ENCODE data around the gene ITGAD. TPM values are rescaled to one million over a fixed set of nuclear protein-coding genes. Genes with fewer than 3 reads are reported as not detected.

ITGAD gene
- polyA plus RNA-seq, 1 of the 3 experiments (the other 2 are of a cell fraction) = not detected

- DNase-seq = no peak
- H3K79me2 ChIP-seq (ENCODE audit: insufficient read depth) = no peaks in the 10 kb centered on the region
- WGBS (ENCODE audit: low lambda C conversion rate) = 0% methylated on average over 6 of the region's 6 CpGs
- no peak overlapping the region for H3K4me2 ChIP-seq
- no peak overlapping the region for H3K27ac ChIP-seq (ENCODE audit: low read depth in 2 of 2, low read length in 1 of 2)
- no peak overlapping the region for H2AFZ ChIP-seq (ENCODE audit: low read depth)
- no peaks in the 10 kb centered on the region for H4K20me1 ChIP-seq (ENCODE audit: insufficient read depth)
- H3K9me3 ChIP-seq = no peaks in the 10 kb centered on the region
- H3K27me3 ChIP-seq (ENCODE audit: insufficient read depth) = peaks cover 38% of the 10 kb centered on the region
- no peaks in the 10 kb centered on the region for H3K9me2 ChIP-seq
- H3K9ac ChIP-seq = no peak overlapping the region
- ChIA-PET POLR2A (no interaction called here), CTCF (no interaction called here)
- no peaks in the 10 kb centered on the region for H3K4me1 ChIP-seq (ENCODE audit: control insufficient read depth in 1 of 2, insufficient read depth in 2 of 2, low read depth in 1 of 2, low read length in 1 of 2)
- H3K4me3 ChIP-seq (ENCODE audit: low read depth in 2 of 2, low read length in 1 of 2) = no peak overlapping the region
- H3K36me3 ChIP-seq (replicated peaks in 1 of 2; ENCODE audit: control insufficient read depth in 1 of 2, insufficient read depth in 2 of 2, low read length in 1 of 2) = no peaks in the 10 kb centered on the region
- peaks cover under 1% of the 10 kb centered on the region for H3F3A ChIP-seq (replicated peaks; ENCODE audit: insufficient read depth)
- TF ChIP-seq IRF3 (IDR thresholded peaks at IDR 0.05; ENCODE audit: low read depth, low read length) (no peak), MXI1 (IDR thresholded peaks at IDR 0.05; ENCODE audit: low read depth, low read length) (no peak), USF2 (IDR thresholded peaks at IDR 0.05; ENCODE audit: borderline replicate concordance, low read depth, low read length) (no peak), EP300 (IDR thresholded peaks at IDR 0.05; ENCODE audit: borderline replicate concordance in 1 of 2, low read depth in 1 of 2, low read length in 1 of 2) (no peak), GABPA (IDR thresholded peaks at IDR 0.05; ENCODE audit: low read depth) (no peak), ELF1 (IDR thresholded peaks at IDR 0.05) (no peak), FOXJ3 (CRISPR knock-in tag; IDR thresholded peaks at IDR 0.05) (no peak), TAF1 (IDR thresholded peaks at IDR 0.05; ENCODE audit: borderline replicate concordance, low read depth, low read length) (no peak), FOSL2 (IDR thresholded peaks at IDR 0.05; ENCODE audit: borderline replicate concordance, low read depth) (no peak), FOXM1 (IDR thresholded peaks at IDR 0.05; ENCODE audit: low read depth) (no peak), NRF1 (IDR thresholded peaks at IDR 0.05; ENCODE audit: low read depth, low read length) (no peak), RFX5 (IDR thresholded peaks at IDR 0.05; ENCODE audit: low read length) (no peak), RXRA (IDR thresholded peaks at IDR 0.05; ENCODE audit: borderline replicate concordance, low read depth) (no peak), GATA2 (CRISPR knock-in tag; IDR thresholded peaks at IDR 0.05) (no peak)
These were observed 2.5 kb downstream of the ITGAD start for GRCh38 chr16:31395647-31396046.

- no peaks in the 10 kb centered on the region for H3F3A ChIP-seq (replicated peaks; ENCODE audit: insufficient read depth)
- ChIA-PET POLR2A (no interaction called here), CTCF (no interaction called here)
These were observed 4.0 kb downstream of the ITGAD start for GRCh38 chr16:31397096-31397660.

More at GRCh38 chr16:31397096-31397660, 4.0 kb downstream of the ITGAD start:
- H3K4me3 ChIP-seq (ENCODE audit: low read depth in 2 of 2, low read length in 1 of 2) = no peak overlapping the region
- H2AFZ ChIP-seq (ENCODE audit: low read depth) = no peak overlapping the region
- H3K27me3 ChIP-seq (ENCODE audit: insufficient read depth) = peaks cover 22% of the 10 kb centered on the region; the same call in 1 of the 2 replicates
- no peaks in the 10 kb centered on the region for H3K36me3 ChIP-seq (replicated peaks in 1 of 2; ENCODE audit: control insufficient read depth in 1 of 2, insufficient read depth in 2 of 2, low read length in 1 of 2)
- no peak for DNase-seq
- 15% methylated on average over 11 of the region's 18 CpGs for WGBS (ENCODE audit: low lambda C conversion rate)
- no peaks in the 10 kb centered on the region for H3K79me2 ChIP-seq (ENCODE audit: insufficient read depth)
- no peaks in the 10 kb centered on the region for H3K9me2 ChIP-seq
- TF ChIP-seq IRF3 (IDR thresholded peaks at IDR 0.05; ENCODE audit: low read depth, low read length) = no peak
- no peak for TF ChIP-seq TCF12 (IDR thresholded peaks at IDR 0.05)
- no peak for TF ChIP-seq EP300 (IDR thresholded peaks at IDR 0.05; ENCODE audit: borderline replicate concordance in 1 of 2, low read depth in 1 of 2, low read length in 1 of 2)
- TF ChIP-seq FOXM1 (IDR thresholded peaks at IDR 0.05; ENCODE audit: low read depth) = no peak
- TF ChIP-seq JUND (IDR thresholded peaks at IDR 0.05) = no peak
- TF ChIP-seq CHD2 (IDR thresholded peaks at IDR 0.05; ENCODE audit: low read length, partially characterized antibody) = no peak
- no peak for TF ChIP-seq GABPA (IDR thresholded peaks at IDR 0.05; ENCODE audit: low read depth)
- no peak for TF ChIP-seq NFIC (IDR thresholded peaks at IDR 0.05; ENCODE audit: borderline replicate concordance)
- TF ChIP-seq USF1 (IDR thresholded peaks at IDR 0.05; ENCODE audit: borderline replicate concordance, low read depth) = no peak
- no peak for TF ChIP-seq GATA2 (CRISPR knock-in tag; IDR thresholded peaks at IDR 0.05)
- no peak for TF ChIP-seq POLR2AphosphoS5 (IDR thresholded peaks at IDR 0.05; ENCODE audit: low read depth, low read length)
- no peak for TF ChIP-seq ELF1 (IDR thresholded peaks at IDR 0.05)
- TF ChIP-seq FOXJ3 (CRISPR knock-in tag; IDR thresholded peaks at IDR 0.05) = no peak
- H3K9ac ChIP-seq = no peak overlapping the region
- no peaks in the 10 kb centered on the region for H3K9me3 ChIP-seq
- H3K4me1 ChIP-seq (ENCODE audit: control insufficient read depth in 1 of 2, insufficient read depth in 2 of 2, low read depth in 1 of 2, low read length in 1 of 2) = no peaks in the 10 kb centered on the region
- no peak overlapping the region for H3K27ac ChIP-seq (ENCODE audit: low read depth in 2 of 2, low read length in 1 of 2)
- no peaks in the 10 kb centered on the region for H4K20me1 ChIP-seq (ENCODE audit: insufficient read depth)
- no peak overlapping the region for H3K4me2 ChIP-seq

Measured in SK-N-SH (cell line).